Measurements from ENCODE around the gene ACSS2. TPM values are rescaled to one million over a fixed set of nuclear protein-coding genes. Genes with fewer than 3 reads are reported as not detected.

ACSS2 gene
- total RNA-seq, 1 donor from 2014 or later: 73.8 TPM

DNA sequence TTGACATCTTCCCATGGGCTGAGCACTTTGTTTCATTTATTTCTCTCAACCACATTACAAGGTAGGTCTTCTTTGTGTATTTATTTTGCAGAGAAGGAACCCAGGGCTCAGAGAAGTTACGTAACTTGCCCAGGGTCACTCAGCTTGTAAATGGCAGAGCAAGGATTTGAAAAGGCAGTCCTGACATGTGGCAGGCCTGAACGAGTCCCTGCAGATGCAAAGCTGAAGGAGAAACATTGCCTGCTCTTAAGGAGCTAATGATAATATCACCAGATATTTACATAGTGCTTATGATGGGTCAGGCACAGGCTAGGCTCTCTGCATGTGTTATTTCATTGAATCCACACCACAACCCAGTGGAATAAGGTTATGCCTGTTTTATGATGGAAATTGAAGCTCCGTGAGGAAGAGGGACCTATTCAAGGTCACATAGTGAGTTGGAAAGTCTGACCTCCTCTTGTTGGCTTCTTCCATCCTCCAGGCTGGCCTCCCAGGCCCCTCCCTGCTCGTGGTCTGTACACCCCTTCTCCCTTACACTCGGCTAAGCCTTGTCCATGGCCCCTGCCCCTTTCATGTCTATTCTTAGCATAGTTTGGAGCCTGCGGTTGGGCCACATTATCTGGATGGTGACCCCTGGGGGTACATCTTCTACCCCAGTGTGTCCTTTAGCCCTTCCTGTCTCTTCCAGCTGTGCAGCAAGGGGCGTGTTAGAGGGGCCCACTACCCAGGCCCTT lies 91.8 kb downstream of the ACSS2 start:
- intact Hi-C loops (cut with DNase I): no loop called here
- no peak for DNase-seq (ENCODE audit: low spot score)

DNA sequence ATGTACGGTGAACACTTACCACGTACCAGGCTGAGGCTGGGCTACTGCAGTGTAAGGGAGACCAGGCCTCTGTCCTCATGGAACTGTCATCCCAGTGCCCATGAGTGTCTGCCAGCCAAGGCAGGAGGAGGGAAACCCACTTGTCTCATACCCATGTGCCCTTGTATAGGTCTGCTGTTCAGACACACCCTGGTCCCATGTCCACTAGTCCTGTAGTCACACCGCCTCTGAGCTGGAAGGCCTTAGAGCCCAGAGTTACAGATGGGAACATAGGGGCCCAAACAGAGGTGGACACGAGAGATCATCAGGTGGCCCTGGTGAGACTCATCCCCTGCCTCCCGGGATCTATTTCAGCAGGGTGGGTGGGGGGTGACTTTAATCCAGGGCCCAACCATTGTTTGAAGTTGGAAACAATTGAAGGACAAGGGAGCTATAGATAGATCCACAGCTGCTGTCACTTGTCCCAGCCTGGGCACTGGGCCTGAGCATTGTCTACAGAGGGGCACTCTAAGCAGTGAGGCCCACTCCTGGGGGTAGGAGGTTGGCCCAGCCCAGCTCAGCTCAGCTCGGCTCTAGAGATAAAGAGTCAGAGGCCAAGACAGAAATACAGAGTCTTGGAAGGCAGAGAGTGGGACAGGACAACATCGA lies 93.9 kb downstream of the ACSS2 start:
- intact Hi-C loops (cut with DNase I): no loop called here
- DNase-seq (ENCODE audit: low spot score): no peak

DNA sequence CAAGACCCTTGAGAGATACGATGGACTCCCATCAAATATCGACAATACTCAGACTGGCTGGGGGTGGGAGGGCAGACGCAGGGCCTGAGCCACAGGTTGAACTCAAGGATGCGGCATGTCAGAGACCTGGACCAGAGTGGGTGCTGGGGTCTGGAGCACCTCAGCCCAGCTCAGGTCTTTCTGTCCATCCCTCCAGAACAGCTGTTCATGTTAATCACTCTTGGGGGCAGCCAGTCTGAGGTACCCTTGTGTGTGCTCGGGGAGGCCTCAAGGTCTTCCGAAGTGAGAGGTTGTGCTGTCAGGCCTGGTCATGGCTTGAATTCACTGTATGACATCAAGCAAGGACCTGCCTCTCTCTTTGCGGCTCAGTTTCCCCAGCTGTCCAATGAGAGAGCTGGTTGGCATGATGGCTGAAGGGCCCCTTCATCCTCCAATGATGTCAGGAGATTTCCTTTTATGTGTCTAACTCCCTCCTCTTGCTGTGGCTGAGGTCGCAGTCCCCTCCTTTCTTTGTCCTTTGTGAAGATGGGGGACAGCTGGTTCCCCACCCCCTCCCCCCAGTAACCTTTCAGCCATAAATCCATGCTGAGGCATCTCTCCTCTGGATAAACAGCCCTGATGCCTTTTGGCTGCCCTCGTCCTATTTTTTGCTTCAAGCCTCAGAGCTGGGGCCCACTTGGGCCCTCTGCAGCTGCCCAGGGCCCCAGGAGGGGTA lies 94.6 kb downstream of the ACSS2 start:
- intact Hi-C loops (cut with DNase I): no loop called here
- no peak for DNase-seq (ENCODE audit: low spot score)

DNA sequence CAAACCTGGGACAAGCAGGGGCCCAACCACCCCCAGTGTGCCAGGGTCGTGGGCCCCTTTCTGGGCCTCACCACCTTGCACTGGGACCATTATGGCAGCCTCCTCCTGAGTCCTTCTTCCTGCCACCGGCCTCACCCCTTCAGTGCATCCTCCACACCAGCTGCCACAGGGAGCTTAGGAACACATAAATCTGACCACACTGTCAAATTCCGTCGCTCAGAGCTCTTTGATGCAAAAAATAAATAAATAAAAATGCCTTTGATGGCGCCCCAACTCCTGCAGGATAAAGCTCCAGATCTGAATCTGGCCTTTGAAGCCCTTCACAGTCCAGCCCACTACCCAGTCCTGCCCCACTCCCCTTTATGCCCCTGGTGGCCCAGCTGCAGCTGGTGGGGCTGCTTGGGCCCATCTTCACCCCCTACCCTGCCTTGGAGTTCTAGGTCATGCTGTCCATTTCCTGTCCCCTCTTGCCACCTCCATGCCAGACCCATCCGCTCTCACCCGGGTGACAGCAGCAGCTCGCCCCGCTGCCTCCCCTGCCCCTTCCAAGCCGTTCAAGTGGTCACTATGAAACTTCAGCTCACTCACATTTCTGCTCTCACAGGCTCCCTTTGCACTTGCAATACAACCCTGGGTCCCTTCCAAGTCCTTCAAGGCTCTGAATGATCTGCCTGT lies 95.3 kb downstream of the ACSS2 start:
- intact Hi-C loops (cut with DNase I): no loop called here
- DNase-seq (ENCODE audit: low spot score): no peak

DNA sequence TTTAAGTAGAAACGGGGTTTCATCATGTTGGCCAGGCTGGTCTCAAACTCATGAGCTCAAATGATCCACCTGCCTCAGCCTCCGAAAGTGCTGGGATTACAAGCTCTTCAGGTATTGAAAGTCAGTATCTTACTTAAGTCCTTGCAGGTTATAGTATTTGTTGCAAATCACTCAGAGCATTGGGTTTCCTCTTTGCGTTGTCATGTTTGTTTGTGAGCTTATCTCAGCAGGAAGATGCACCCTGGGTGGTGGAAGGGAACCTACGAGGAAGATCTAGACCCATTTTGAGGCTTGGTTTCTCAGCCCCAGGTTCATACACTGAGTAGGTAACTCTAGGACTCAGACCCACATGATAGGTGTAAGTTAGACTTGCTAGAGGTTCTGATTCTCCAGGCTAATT lies 97.8 kb downstream of the ACSS2 start:
- no peak for DNase-seq (ENCODE audit: low spot score)
- intact Hi-C loops (cut with DNase I): no loop called here

DNA sequence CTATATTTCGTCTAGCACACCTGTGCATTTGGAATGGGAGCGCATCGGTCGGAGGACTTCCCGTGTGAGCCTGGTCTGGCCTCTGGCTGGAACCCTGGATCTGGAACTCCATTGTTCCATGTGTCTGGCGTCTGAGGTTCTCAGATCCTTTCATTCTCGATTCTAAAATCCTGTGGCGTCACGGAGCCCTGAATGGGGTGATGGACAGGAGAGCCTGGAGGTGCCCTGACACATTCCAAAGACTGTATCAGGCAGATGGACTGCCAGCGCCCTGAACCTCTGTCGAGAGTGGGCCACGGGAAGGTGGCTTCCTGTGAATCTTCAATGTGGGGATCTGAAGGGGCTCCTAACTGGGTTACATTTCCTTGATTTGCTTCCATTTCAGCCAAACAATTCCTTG lies 99.9 kb downstream of the ACSS2 start:
- no peak for DNase-seq (ENCODE audit: low spot score)
- intact Hi-C loops (cut with DNase I): no loop called here

Other genes starting within 250 kb of the ACSS2 start
- 11.0 TPM for gene PIGU, start 199.5 kb upstream of the ACSS2 start, total RNA-seq
- gene TP53INP2, start 172.3 kb upstream of the ACSS2 start, total RNA-seq: 117 TPM
- 18.5 TPM for gene NCOA6, start 51.0 kb upstream of the ACSS2 start, total RNA-seq
- gene GGT7, start 3.8 kb upstream of the ACSS2 start, total RNA-seq: 20.1 TPM
- gene GSS, start 79.2 kb downstream of the ACSS2 start, total RNA-seq: 27.5 TPM
- 238 TPM for gene MYH7B, start 79.3 kb downstream of the ACSS2 start, total RNA-seq
- 34.9 TPM for gene TRPC4AP, start 216.2 kb downstream of the ACSS2 start, total RNA-seq

Measured in cardiac septum (tissue), 1 donor.